SK-N-SH treated with all-trans-retinoic acid at 6 μM for 48 hours (cell line): Measurements from ENCODE around the gene GNA14.

ENCODE experiments used
- ARNTL ChIP-seq: fragments of 450-650 bp; formaldehyde crosslinking; IDR thresholded peaks from 2 replicates; pipeline ENCODE4 v1.5.0; 2020; ENCODE audit warnings: low read depth, mild to moderate bottlenecking, moderate library complexity, borderline replicate concordance
- CREB5 ChIP-seq: fragments of 250-450 bp; sonication (Bioruptor Pico); IDR thresholded peaks from 2 replicates; pipeline ENCODE4 v1.5.1; 2020; ENCODE audit warnings: low read depth, mild to moderate bottlenecking, moderate library complexity
- ESRRG ChIP-seq: fragments of 250-450 bp; sonication (Bioruptor Pico); IDR thresholded peaks from 2 replicates; pipeline ENCODE4 v1.6.1; 2021; ENCODE audit warnings: mild to moderate bottlenecking
- ZFP3 ChIP-seq: fragments of 250-450 bp; sonication (Bioruptor Pico); IDR thresholded peaks from 2 replicates; pipeline ENCODE4 v1.5.0; 2020; ENCODE audit warnings: mild to moderate bottlenecking, moderate library complexity
- TF ChIP-seq, protein P1 (sequence below): fragments of 250-450 bp; sonication (Bioruptor Pico); IDR thresholded peaks from 2 replicates; pipeline ENCODE4 v1.8.0; 2020; ENCODE audit warnings: mild to moderate bottlenecking, moderate library complexity, borderline replicate concordance

- TF ChIP-seq ARNTL (no peak), CREB5 (CRISPR knock-in tag) (no peak), ZFP3 (no peak), ESRRG (CRISPR knock-in tag) (no peak)
- TF ChIP-seq, protein P1, sequence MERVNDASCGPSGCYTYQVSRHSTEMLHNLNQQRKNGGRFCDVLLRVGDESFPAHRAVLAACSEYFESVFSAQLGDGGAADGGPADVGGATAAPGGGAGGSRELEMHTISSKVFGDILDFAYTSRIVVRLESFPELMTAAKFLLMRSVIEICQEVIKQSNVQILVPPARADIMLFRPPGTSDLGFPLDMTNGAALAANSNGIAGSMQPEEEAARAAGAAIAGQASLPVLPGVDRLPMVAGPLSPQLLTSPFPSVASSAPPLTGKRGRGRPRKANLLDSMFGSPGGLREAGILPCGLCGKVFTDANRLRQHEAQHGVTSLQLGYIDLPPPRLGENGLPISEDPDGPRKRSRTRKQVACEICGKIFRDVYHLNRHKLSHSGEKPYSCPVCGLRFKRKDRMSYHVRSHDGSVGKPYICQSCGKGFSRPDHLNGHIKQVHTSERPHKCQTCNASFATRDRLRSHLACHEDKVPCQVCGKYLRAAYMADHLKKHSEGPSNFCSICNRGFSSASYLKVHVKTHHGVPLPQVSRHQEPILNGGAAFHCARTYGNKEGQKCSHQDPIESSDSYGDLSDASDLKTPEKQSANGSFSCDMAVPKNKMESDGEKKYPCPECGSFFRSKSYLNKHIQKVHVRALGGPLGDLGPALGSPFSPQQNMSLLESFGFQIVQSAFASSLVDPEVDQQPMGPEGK (CRISPR knock-in tag), result no peak
Measured at GRCh38 chr9:77616191-77616590, 31.9 kb downstream of the GNA14 start.
